CD4-positive, alpha-beta T cell treated with Interferon alpha-2 for 1 hour (primary cell): ENCODE data around the gene DCAF8L2.
"Not testable (repeated sequence)": the region's sequence is repeated elsewhere in the genome, so short reads cannot be mapped to it uniquely, and the experiment has no call there.

Experiments used
- DNase-seq, 2 donors: peaks; one replicate each; pipeline ENCODE4 v3.0.0-alpha.2; 2020 to 2022

DCAF8L2 gene

GRCh38 chrX:27680726-27681125, 90.6 kb downstream of the DCAF8L2 start:
- DNase-seq: no peak

DNA sequence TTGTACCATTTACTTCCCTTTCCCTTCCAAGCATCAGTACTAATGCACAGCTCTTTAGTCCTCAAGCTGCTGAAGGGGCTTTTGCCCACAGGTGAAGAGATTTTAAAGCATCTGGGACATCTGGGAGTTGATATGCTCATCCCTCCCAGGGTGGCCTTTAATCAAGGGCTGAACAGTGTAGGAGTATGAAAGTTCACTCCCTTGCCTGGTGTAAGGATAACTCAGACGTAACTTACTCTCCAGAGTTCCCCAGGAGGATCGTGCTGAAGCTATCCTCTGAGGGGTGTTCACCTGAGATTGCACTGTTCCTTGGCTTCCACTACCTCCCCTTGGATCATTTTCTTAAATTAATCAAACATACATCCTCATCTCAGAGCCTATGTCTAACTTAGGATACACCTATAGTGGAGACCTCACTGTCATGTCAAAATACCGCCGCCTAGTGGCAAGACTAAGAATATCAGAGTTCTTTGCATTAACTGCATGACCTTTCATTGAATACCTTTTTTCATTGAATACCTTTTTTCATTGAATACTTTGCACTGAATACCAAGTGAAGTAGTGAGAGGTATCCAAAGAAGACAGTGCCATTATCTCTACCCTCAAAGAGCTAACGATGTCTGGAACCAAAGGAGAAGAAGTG, 93.5 kb downstream of the DCAF8L2 start:
- DNase-seq: not testable (repeated sequence)

GRCh38 chrX:27694667-27695066, 104.5 kb downstream of the DCAF8L2 start:
- no peak for DNase-seq

- DNase-seq: no peak
Measured at GRCh38 chrX:27706526-27706925, 116.4 kb downstream of the DCAF8L2 start.

DNA sequence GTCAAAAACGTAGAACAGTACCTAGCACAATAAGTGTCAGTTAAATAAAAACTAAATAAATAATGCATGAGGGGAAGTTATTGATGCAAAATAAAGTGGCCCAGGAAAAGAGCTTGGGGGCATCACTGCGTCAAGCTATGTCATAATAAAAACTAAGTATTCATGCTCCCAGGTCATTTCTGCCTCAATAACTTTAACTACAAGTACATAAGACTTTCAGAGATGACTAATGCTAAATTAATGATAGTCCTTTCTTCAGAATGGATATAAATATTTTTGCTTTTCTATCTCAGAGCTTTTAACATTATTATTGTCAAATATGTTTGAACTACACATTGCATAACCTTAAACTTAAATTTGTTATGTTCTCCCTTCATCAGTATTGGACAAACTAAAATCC, 125.5 kb downstream of the DCAF8L2 start:
- DNase-seq: no peak

DNA sequence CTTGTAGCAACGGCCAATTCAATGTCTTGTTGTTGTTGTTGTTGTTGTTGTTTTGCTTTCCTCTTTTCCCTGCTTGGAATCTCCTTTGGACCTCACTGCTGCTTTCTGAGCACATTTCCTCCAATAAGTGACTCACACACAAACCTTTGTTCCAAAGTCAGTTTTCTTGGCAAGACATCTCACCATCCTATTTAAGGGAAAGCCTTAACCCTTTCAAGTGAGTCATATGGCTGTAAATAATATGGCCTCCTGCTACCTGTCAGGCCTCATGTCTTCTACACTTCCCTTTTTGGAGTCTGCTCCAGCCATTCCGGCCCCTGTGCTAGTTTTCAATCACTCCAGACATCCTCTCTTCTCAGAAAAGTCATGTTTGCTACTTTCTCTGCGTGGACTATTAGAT, 138.1 kb downstream of the DCAF8L2 start:
- no peak for DNase-seq

DNA sequence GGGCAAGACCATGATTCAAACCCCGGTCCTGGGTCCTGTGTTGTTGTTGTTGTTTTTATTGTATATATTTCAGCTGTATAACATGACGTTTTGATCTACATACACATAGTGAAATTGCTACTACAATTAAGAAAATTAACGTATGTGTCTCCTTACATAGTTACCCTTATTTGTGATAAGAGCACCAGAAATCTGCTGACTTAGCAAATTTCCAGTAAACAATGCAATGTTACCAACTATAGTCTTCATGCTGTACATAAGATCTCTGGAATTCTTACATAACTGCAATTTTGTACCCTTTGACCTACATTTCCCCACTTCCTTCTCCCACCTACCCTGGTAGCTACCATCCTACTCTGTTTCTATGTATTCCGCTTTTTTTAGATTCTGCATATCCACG, 141.8 kb downstream of the DCAF8L2 start:
- no peak for DNase-seq

GRCh38 chrX:27735914-27736313, 145.8 kb downstream of the DCAF8L2 start:
- DNase-seq: no peak

- no peak for DNase-seq
Measured at GRCh38 chrX:27740933-27741332, 150.8 kb downstream of the DCAF8L2 start.

DNA sequence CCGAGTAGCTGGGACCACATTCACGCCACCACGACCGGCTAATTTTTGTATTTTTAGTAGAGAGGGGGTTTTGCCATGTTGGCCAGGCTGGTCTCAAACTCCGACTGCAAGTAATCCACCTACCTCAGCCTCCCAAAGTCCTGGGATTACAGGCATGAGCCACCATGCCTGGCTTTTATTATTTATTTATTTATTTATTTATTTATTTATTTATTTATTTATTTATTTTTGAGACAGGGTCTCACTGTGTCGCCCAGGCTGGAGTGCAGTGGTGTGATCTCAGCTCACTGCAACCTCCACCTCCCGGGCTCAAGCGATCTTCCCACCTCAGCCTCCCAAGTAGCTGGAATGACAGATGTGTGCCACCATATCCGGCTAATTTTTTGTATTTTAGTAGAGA, 153.4 kb downstream of the DCAF8L2 start:
- DNase-seq: not testable (repeated sequence)

- DNase-seq: no peak
Measured at GRCh38 chrX:27746516-27746915, 156.4 kb downstream of the DCAF8L2 start.

DNA sequence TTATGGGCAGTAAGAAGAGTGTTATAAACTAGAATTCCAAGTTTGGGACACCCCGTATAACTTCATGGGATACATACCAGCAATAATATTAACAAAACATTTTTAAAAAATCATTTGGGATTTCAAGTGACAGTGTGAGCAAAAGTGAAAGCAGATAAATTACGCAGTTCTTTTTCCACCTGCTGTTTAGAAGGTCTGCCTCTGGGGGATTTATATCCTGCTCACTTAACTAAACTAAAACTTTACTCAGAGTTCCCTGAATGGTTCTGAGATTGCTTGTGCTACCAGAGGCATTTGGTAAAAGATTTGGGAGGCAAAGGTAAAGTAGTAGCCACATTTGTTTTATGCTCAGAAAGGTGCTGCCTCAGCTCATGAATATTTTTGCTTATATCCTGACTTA, 160.2 kb downstream of the DCAF8L2 start:
- DNase-seq: not testable (repeated sequence)

GRCh38 chrX:27751976-27752375, 161.8 kb downstream of the DCAF8L2 start:
- no peak for DNase-seq

DNA sequence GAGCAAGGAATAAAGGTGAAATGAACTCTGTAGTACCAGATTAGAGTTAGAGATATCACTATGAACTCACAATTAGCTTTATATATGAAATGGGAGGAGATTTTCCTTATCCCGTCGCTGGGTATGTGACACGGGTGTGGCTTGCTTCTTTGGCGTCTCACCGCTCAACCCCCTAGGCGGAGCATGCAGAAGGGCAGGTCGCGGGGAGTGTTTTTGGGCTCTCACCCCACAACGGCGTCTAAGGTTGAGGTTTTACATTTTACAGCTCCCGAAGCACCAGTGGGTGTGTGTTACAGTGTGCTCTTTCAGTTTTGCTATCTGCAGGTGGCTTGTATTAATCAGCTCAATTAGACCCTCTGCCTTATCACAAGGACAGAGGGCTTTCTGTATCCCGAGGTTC, 175.6 kb downstream of the DCAF8L2 start:
- DNase-seq: no peak

- no peak for DNase-seq
Measured at GRCh38 chrX:27767387-27767786, 177.2 kb downstream of the DCAF8L2 start.

GRCh38 chrX:27775984-27776383, 185.8 kb downstream of the DCAF8L2 start:
- DNase-seq: no peak

DNA sequence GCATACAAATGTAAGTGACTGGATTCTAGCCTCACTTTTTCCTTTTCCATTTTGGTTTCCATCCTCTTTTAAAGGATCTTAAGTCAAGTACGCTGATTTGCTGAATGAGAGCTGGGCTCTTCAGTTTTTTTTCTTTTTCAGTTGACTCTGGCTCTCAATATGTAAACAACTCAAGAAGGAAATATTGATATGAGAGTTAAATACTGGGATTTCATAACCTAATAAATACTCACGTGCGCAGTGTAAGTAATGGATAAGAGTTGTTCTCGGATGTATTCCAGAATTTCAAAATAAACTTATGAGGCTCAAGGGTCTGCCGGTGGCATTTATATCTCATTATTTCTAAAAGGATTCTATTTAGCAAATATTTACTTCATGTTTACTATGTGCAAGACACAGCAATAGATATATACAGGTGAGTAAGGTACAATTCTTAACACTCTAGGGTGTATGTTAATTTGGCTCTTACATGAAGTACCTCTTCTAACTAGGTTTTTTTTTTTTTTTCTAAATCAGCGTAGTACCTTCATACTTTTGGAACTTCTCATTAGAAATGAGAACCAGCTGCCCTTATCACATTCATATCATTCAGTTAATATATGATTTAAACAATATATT, 206.6 kb downstream of the DCAF8L2 start:
- no peak for DNase-seq

DNA sequence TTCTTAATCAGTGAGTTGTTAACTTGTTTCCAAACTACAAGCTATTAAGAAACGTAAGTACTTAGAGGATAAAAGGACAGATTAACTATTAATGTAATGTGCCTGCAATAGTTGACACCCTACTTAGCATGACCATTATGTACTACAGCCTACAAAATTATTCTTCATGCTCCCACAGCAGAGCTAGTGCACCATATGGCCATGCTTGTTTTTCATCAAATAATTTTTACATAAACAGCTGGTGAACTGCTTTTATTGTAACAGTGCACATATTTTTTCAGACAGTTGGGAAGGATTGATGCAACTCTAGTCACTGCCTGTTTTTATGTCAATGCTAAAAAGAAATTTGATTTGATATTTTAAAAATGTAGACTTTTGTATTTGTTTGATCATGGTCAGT, 207.4 kb downstream of the DCAF8L2 start:
- DNase-seq: no peak
